Panc1 (cell line): ENCODE results near the gene REXO5. TPM values are rescaled to one million over a fixed set of nuclear protein-coding genes. Genes with fewer than 3 reads are reported as not detected.

Source experiments
- ATAC-seq: fragments of 200-7000 bp; cut with Tn5 transposase; 2 replicates; pipeline ENCODE4 v1.9.1; 2020; ENCODE audit warnings: mild to moderate bottlenecking, moderate library complexity
- BruUV-seq: library from RNA; stranded (reverse); fragments of 400-500 nt; replicated peaks from 2 replicates; lab custom pipeline; 2021; lab: Mats Ljungman, UMichigan
- CTCF ChIA-PET: fragments of 300-600 bp; sonication (Branson Sonifier 250); formaldehyde crosslinking; loops from one replicate; lab custom pipeline; 2022; ENCODE audit warnings: antibody characterized with exemption; lab: Charles Lee
- POLR2A ChIA-PET: fragments of 300-600 bp; sonication (Branson Sonifier 250); formaldehyde crosslinking; loops from one replicate; lab custom pipeline; 2022; ENCODE audit warnings: antibody characterized with exemption; lab: Charles Lee
- DNase-seq: peaks from one replicate; pipeline ENCODE4 v3.0.0-alpha.2; 2010; ENCODE audit warnings: low read depth, low spot score
- H3K27ac ChIP-seq: 2 replicates; pipeline ENCODE4 v1.5.1; 2011; ENCODE audit warnings: mild to moderate bottlenecking, low read length, inconsistent platforms
- H3K27me3 ChIP-seq: fragments of 200-500 bp; sonication (Bioruptor generic); 2 replicates; pipeline ENCODE4 v1.6.0; 2014; ENCODE audit warnings: low read length, inconsistent platforms; ENCODE audit not compliant: control insufficient read depth, insufficient read depth
- H3K36me3 ChIP-seq: fragments of 200-500 bp; sonication (Bioruptor generic); 2 replicates; pipeline ENCODE4 v1.5.1; 2014; ENCODE audit warnings: inconsistent platforms, mild to moderate bottlenecking, low read length, moderate library complexity; ENCODE audit not compliant: control insufficient read depth, insufficient read depth
- H3K4me1 ChIP-seq: 2 replicates; pipeline ENCODE4 v1.5.1; 2011; ENCODE audit warnings: inconsistent platforms, mild to moderate bottlenecking, low read length, moderate library complexity; ENCODE audit not compliant: control insufficient read depth, insufficient read depth
- H3K4me3 ChIP-seq, 2 experiments: 2 replicates each; pipeline ENCODE4 v1.5.1; 2011 to 2012; ENCODE audit warnings: low read depth in 2 of 2, low read length in 2 of 2, mild to moderate bottlenecking in 2 of 2, inconsistent platforms in 1 of 2, moderate library complexity in 1 of 2
- H3K9me3 ChIP-seq: fragments of 200-500 bp; sonication (Bioruptor generic); 2 replicates; pipeline ENCODE4 v1.5.1; 2014; ENCODE audit warnings: low read depth, mild to moderate bottlenecking, inconsistent platforms, low read length, moderate library complexity; ENCODE audit not compliant: control insufficient read depth, insufficient read depth
- POLR2AphosphoS5 ChIP-seq: IDR thresholded peaks from 2 replicates; pipeline ENCODE4 v1.6.1; 2012; ENCODE audit warnings: mild to moderate bottlenecking, low read depth, low read length, moderate library complexity
- SIN3A ChIP-seq: IDR thresholded peaks from 2 replicates; pipeline ENCODE4 v1.6.1; 2012; ENCODE audit warnings: low read depth, mild to moderate bottlenecking, low read length, moderate library complexity, borderline replicate concordance; ENCODE audit not compliant: insufficient read depth
- TCF7L2 ChIP-seq: IDR thresholded peaks from 2 replicates; pipeline ENCODE4 v1.6.1; 2011; ENCODE audit warnings: mild to moderate bottlenecking, low read depth, low read length, inconsistent platforms
- in situ Hi-C: cut with HindIII; loops from 2 replicates; pipeline ENCODE4 v1.10.0; 2016; ENCODE audit warnings: low sequenced_read_pairs, low pct_unique_long_range_greater_than_20kb
- intact Hi-C: fragments of 100-400 bp; cut with micrococcal nuclease; formaldehyde crosslinking; loops from one replicate; pipeline ENCODE4 v1.10.0; 2022; ENCODE audit not compliant: unreplicated experiment
- total RNA-seq: library from RNA; stranded (reverse); gene quantifications from one replicate; pipeline ENCODE4 v1.2.1, GENCODE V29; 2021; ENCODE audit not compliant: unreplicated experiment
- TF ChIP-seq, protein P1 (sequence below): fragments of 450-650 bp; IDR thresholded peaks from 2 replicates; pipeline ENCODE4 v1.5.1; 2017; ENCODE audit warnings: mild to moderate bottlenecking
- TF ChIP-seq, protein P2 (sequence below), 2 experiments: IDR thresholded peaks; 2 replicates each; pipeline ENCODE4 v1.6.1; 2011 to 2012; ENCODE audit warnings: low read depth in 2 of 2, control low read depth in 1 of 2, low read length in 1 of 2, mild to moderate bottlenecking in 1 of 2, moderate library complexity in 1 of 2; ENCODE audit not compliant: insufficient read depth in 1 of 2

REXO5 gene
- total RNA-seq, 1 experiment from 2014 or later = 13.6 TPM

DNA sequence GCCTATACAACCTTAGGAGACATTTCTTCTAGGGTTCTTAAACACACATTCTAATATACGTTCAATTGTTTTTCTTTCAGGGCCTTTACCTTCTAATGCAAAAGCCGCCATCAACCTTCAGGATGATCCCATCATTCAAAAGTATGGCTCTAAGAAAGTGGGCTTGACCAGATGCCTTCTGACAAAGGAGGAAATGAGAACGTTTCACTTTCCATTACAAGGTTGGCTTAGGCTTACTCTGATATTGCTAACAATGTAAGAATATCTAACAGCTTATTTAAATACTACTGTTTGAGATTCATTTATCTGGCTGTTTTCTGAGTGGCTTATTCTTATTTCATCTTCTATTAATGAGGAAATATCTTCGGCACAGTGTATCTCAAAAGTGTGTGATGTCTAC is 15.4 kb downstream of the REXO5 start:
- Histone ChIP-seq H3K27me3 (no peaks in the 10 kb centered on the region), H3K36me3 (peaks cover 20% of the 10 kb centered on the region), H3K4me3 (no peak overlapping the region), H3K27ac (no peak overlapping the region), H3K4me1 (no peaks in the 10 kb centered on the region), H3K9me3 (no peaks in the 10 kb centered on the region)
- ChIA-PET POLR2A (no interaction called here), CTCF (no interaction called here)
- ATAC-seq (no peak), DNase-seq (no peak)
- in situ Hi-C loops (no loop called here), intact Hi-C loops (no loop called here)
- BruUV-seq = no TSS peak
- TF ChIP-seq, protein P1, sequence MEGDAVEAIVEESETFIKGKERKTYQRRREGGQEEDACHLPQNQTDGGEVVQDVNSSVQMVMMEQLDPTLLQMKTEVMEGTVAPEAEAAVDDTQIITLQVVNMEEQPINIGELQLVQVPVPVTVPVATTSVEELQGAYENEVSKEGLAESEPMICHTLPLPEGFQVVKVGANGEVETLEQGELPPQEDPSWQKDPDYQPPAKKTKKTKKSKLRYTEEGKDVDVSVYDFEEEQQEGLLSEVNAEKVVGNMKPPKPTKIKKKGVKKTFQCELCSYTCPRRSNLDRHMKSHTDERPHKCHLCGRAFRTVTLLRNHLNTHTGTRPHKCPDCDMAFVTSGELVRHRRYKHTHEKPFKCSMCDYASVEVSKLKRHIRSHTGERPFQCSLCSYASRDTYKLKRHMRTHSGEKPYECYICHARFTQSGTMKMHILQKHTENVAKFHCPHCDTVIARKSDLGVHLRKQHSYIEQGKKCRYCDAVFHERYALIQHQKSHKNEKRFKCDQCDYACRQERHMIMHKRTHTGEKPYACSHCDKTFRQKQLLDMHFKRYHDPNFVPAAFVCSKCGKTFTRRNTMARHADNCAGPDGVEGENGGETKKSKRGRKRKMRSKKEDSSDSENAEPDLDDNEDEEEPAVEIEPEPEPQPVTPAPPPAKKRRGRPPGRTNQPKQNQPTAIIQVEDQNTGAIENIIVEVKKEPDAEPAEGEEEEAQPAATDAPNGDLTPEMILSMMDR = no peak
- TF ChIP-seq POLR2AphosphoS5 (no peak), SIN3A (no peak), TCF7L2 (no peak)
- TF ChIP-seq, protein P2, sequence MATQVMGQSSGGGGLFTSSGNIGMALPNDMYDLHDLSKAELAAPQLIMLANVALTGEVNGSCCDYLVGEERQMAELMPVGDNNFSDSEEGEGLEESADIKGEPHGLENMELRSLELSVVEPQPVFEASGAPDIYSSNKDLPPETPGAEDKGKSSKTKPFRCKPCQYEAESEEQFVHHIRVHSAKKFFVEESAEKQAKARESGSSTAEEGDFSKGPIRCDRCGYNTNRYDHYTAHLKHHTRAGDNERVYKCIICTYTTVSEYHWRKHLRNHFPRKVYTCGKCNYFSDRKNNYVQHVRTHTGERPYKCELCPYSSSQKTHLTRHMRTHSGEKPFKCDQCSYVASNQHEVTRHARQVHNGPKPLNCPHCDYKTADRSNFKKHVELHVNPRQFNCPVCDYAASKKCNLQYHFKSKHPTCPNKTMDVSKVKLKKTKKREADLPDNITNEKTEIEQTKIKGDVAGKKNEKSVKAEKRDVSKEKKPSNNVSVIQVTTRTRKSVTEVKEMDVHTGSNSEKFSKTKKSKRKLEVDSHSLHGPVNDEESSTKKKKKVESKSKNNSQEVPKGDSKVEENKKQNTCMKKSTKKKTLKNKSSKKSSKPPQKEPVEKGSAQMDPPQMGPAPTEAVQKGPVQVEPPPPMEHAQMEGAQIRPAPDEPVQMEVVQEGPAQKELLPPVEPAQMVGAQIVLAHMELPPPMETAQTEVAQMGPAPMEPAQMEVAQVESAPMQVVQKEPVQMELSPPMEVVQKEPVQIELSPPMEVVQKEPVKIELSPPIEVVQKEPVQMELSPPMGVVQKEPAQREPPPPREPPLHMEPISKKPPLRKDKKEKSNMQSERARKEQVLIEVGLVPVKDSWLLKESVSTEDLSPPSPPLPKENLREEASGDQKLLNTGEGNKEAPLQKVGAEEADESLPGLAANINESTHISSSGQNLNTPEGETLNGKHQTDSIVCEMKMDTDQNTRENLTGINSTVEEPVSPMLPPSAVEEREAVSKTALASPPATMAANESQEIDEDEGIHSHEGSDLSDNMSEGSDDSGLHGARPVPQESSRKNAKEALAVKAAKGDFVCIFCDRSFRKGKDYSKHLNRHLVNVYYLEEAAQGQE (IDR thresholded peaks at IDR 0.05; ENCODE audit: insufficient read depth in 1 of 2, low read depth in 2 of 2, low read length in 1 of 2) = no peak

DNA sequence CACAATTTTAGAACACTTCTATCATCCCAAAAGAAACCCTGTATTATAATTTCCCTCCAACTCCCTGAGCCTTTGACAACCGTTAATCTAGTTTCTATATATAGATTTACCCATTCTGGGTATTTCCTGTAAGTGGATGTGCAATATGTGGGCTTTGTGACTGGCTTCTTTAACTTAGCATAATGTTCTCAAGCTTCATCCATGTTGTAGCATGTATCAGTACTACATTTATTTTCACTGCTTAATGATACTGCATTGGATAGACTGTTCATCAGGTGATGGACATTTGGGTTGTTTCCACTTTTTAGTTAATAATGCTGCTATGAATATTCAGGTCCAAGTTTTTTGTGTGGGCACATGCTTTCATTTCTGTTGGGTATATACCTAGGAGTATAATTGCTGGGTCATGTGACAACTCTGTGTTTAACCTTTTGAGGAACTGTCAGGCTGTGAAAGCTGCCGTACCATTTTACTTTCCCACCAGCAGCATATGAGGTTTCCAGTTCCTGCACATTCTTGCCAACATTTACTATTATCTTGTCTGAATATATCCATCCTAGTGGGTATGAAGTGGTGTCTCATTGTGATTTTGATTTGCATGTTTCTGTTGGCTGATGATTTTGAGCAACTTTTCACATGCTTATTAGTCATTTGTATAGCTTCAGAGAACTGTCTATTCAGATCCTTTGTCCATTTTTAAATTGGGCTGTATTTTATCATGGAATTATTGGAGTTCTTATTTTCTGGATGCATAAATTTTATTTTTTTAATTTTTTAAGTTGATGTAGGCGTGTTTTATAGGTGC is 16.4 kb downstream of the REXO5 start:
- CTCF ChIA-PET = no interaction called here
- no peaks in the 10 kb centered on the region for H3K9me3 ChIP-seq
- H3K4me3 ChIP-seq = no peak overlapping the region
- DNase-seq = no peak
- TF ChIP-seq TCF7L2 = no peak
- TF ChIP-seq SIN3A = no peak
- TF ChIP-seq POLR2AphosphoS5 = no peak
- TF ChIP-seq, protein P2 (IDR thresholded peaks at IDR 0.05; ENCODE audit: insufficient read depth in 1 of 2, low read depth in 2 of 2, low read length in 1 of 2) = no peak
- TF ChIP-seq, protein P1 = no peak
- peaks cover 28% of the 10 kb centered on the region for H3K36me3 ChIP-seq
- POLR2A ChIA-PET = no interaction called here
- no peak for ATAC-seq
- H3K4me1 ChIP-seq = no peaks in the 10 kb centered on the region
- H3K27me3 ChIP-seq = no peaks in the 10 kb centered on the region
- no TSS peak for BruUV-seq
- H3K27ac ChIP-seq = no peak overlapping the region
- in situ Hi-C loops (no loop called here), intact Hi-C loops (no loop called here)
